Psoas muscle (tissue), 8 donors: Measurements from ENCODE around the gene PRR9. TPM values are rescaled to one million over a fixed set of nuclear protein-coding genes. Genes with fewer than 3 reads are reported as not detected.
"Not testable (repeated sequence)": the region's sequence is repeated elsewhere in the genome, so short reads cannot be mapped to it uniquely, and the experiment has no call there.

Experiments
- ATAC-seq, 4 donors: fragments of 200-7000 bp; cut with Tn5 transposase; one replicate each; pipeline ENCODE4 v1.9.1; 2020; ENCODE audit warnings: moderate library complexity in 3 of 4, mild to moderate bottlenecking in 2 of 4
- DNase-seq, 2 donors: peaks; one replicate each; pipeline ENCODE4 v3.0.0-alpha.2; 2020
- H3K27ac ChIP-seq: fragments of 200-600 bp; one replicate; pipeline ENCODE4 v1.8.0; 2022
- H3K27me3 ChIP-seq, 3 donors: fragments of 200-600 bp in 1 of 3; one replicate each; pipeline versions ENCODE4 v1.6.1 to v1.8.0; 2013 to 2022; ENCODE audit warnings: low read length in 2 of 3, mild to moderate bottlenecking in 2 of 3, moderate library complexity in 1 of 3; ENCODE audit not compliant: insufficient read depth in 3 of 3
- H3K36me3 ChIP-seq, 2 donors: fragments of 200-600 bp in 1 of 2; one replicate each; pipeline versions ENCODE4 v1.6.1 to v1.8.0; 2013 to 2022; ENCODE audit warnings: low read depth in 1 of 2, mild to moderate bottlenecking in 1 of 2, moderate library complexity in 1 of 2; ENCODE audit not compliant: insufficient read depth in 1 of 2
- H3K4me1 ChIP-seq: fragments of 200-600 bp; one replicate; pipeline ENCODE4 v1.8.0; 2022
- H3K4me3 ChIP-seq: fragments of 200-600 bp; one replicate; pipeline ENCODE4 v1.8.0; 2022; ENCODE audit warnings: mild to moderate bottlenecking
- H3K9me3 ChIP-seq: fragments of 200-600 bp; one replicate; pipeline ENCODE4 v1.8.0; 2022
- WGBS, 3 donors: extraction: QIAGEN DNeasy Blood & Tissue Kit; methylation state at CpG; one replicate each; pipeline versions ENCODE4 v1.1.6 to v1.1.7; 2013; 5-methylcytosine and 5-hydroxymethylcytosine counted together
- intact Hi-C, 2 donors: fragments of 100-400 bp; cut with DNase I; formaldehyde crosslinking; loops; one replicate each; pipeline versions ENCODE4 v1.11.0 to v1.14.2; 2022
- long read RNA-seq, 2 donors: library from polyadenylated mRNA; unstranded; transcript quantifications; one replicate each; pipeline ENCODE4 v2.0.0, GENCODE V29; 2021
- polyA plus RNA-seq, 3 donors: library from polyadenylated mRNA; stranded (reverse); fragments of 200-250 nt; gene quantifications; one replicate each; pipeline ENCODE4 v1.2.3, GENCODE V29; 2013
- total RNA-seq, 4 donors: library from RNA; stranded (reverse); fragmentation: NEBNext Ultra II Directional in 2 of 4; extraction: Animal tissue kit (Norgen Biotek cat#: 25700) in 2 of 4; gene quantifications; one replicate each; pipeline versions ENCODE4 v1.2.1 to v1.2.4, GENCODE V29; 2021 to 2023
- TF ChIP-seq, protein P1 (sequence below): fragments of 200-600 bp; IDR thresholded peaks from one replicate; pipeline ENCODE4 v1.8.0; 2022; ENCODE audit warnings: antibody characterized with exemption
- donor health status: healthy with polysubstance abuse.
- donor health status: DM: no; HTN: no; CAD: no; lungs with moderate emphysema.
- donor health status: Bipolar disorder and iron deficiency.
- donor health status: healthy.
- donor health status: DM: yes; HTN: yes; CAD: no.
- donor health status: DM: no; HTN: no; CAD: no.
- donor health status: DM: no; HTN: no; CAD: no.
- donor health status: DM: yes; HTN: yes; CAD: no.

PRR9 gene
- total RNA-seq, result not detected
- under 1 TPM in 1 of 3 donors, not detected in 2; 0.04 TPM for polyA plus RNA-seq
- long read RNA-seq, donor 1, result 0 reads
- long read RNA-seq, donor 2, result 0 reads

GRCh38 chr1:153217212-153217611, at the start of gene PRR9:
TSS of gene PRR9 (plus strand) at chr1:153217584. CDS start at chr1:153218145, 561 bp downstream.
- ATAC-seq, result no peak

GRCh38 chr1:153168686-153169085, 48.7 kb upstream of the PRR9 start:
- Histone ChIP-seq H3K9me3 (no peaks in the 10 kb centered on the region), H3K27me3 (no peaks in the 10 kb centered on the region), H3K4me1 (no peaks in the 10 kb centered on the region), H3K27ac (no peak overlapping the region), H3K36me3 (no peaks in the 10 kb centered on the region), H3K4me3 (no peak overlapping the region)
- WGBS, 3 donors, result 62 to 68% (median 66%) methylated on average over 2 of the region's 2 CpGs
- TF ChIP-seq, protein P1, sequence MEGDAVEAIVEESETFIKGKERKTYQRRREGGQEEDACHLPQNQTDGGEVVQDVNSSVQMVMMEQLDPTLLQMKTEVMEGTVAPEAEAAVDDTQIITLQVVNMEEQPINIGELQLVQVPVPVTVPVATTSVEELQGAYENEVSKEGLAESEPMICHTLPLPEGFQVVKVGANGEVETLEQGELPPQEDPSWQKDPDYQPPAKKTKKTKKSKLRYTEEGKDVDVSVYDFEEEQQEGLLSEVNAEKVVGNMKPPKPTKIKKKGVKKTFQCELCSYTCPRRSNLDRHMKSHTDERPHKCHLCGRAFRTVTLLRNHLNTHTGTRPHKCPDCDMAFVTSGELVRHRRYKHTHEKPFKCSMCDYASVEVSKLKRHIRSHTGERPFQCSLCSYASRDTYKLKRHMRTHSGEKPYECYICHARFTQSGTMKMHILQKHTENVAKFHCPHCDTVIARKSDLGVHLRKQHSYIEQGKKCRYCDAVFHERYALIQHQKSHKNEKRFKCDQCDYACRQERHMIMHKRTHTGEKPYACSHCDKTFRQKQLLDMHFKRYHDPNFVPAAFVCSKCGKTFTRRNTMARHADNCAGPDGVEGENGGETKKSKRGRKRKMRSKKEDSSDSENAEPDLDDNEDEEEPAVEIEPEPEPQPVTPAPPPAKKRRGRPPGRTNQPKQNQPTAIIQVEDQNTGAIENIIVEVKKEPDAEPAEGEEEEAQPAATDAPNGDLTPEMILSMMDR, result no peak
- intact Hi-C loops, result no loop called here
- ATAC-seq (no peak), DNase-seq (no peak)

More at GRCh38 chr1:153217212-153217611, at the start of gene PRR9:
- intact Hi-C loops, result no loop called here
- no peak for DNase-seq
- H3K4me1 ChIP-seq, result no peaks in the 10 kb centered on the region
- no peak within 1 kb of the TSS for H3K27ac ChIP-seq
- no peak within 1 kb of the TSS for H3K4me3 ChIP-seq
- WGBS, 3 donors, result 61 to 83% (median 77%) methylated on average over 3 of the region's 3 CpGs
- no peaks in the 10 kb centered on the region for H3K36me3 ChIP-seq
- H3K9me3 ChIP-seq, result no peaks in the 10 kb centered on the region
- H3K27me3 ChIP-seq, result no peaks in the 10 kb centered on the region
- TF ChIP-seq, protein P1, result no peak

DNA sequence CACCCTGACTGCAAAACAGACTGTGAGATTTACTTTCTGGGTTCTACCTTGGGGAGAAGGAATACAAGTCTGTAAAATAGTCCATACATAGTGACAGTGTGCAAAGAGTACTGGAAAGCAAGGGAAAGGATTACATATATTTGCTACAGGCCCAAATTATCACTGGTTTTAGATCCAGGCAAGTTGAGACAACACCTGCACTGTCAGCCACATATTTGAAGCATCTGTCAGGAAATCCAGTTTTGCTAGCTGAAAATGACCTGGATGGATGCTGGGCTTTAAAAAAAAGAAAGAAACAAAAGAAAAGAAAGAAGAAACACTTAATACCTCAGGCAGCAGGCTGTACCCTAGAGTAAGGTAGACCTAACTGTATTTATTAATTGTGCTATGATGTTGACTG, 42.8 kb upstream of the PRR9 start:
- ATAC-seq (no peak), DNase-seq (no peak)
- H3K4me3 ChIP-seq, result no peak overlapping the region
- no peaks in the 10 kb centered on the region for H3K36me3 ChIP-seq
- intact Hi-C loops, result no loop called here
- TF ChIP-seq, protein P1, result no peak
- no peaks in the 10 kb centered on the region for H3K27me3 ChIP-seq
- no peaks in the 10 kb centered on the region for H3K4me1 ChIP-seq
- no peak overlapping the region for H3K27ac ChIP-seq
- no peaks in the 10 kb centered on the region for H3K9me3 ChIP-seq

GRCh38 chr1:153178922-153179321, 38.5 kb upstream of the PRR9 start:
- intact Hi-C loops, result no loop called here
- no peaks in the 10 kb centered on the region for H3K4me1 ChIP-seq
- no peaks in the 10 kb centered on the region for H3K36me3 ChIP-seq
- peaks cover 3% of the 10 kb centered on the region for H3K9me3 ChIP-seq
- TF ChIP-seq, protein P1, result no peak
- no peak overlapping the region for H3K4me3 ChIP-seq
- DNase-seq, result no peak
- no peaks in the 10 kb centered on the region for H3K27me3 ChIP-seq
- ATAC-seq, result no peak
- H3K27ac ChIP-seq, result no peak overlapping the region

DNA sequence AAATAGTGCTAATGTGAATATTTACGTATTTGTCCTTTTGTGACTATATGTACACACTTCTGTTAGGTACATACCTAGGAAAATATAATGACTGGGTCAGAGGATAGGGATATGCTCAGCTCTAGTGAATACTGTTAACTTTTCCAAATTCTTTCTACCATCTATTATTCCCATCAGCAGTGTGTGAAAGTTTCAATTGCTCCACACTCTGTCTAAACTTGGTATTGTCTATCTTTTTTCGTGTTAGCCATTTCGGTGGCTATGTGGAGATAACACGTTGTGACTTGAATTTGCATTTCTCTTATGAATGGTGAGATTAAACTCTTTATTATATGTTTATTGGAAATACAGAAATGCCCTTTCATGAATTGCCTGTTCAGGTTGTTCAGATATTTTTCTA, 36.8 kb upstream of the PRR9 start:
- TF ChIP-seq, protein P1, result no peak
- H3K4me1 ChIP-seq, result no peaks in the 10 kb centered on the region
- H3K36me3 ChIP-seq, result no peaks in the 10 kb centered on the region
- ATAC-seq, result no peak
- intact Hi-C loops, result no loop called here
- H3K4me3 ChIP-seq, result no peak overlapping the region
- WGBS, 3 donors, result 76 to 80% (median 77%) methylated on average over 4 of the region's 4 CpGs
- no peak overlapping the region for H3K27ac ChIP-seq
- H3K27me3 ChIP-seq, result no peaks in the 10 kb centered on the region
- DNase-seq, result no peak
- H3K9me3 ChIP-seq, result peaks cover 3% of the 10 kb centered on the region

DNA sequence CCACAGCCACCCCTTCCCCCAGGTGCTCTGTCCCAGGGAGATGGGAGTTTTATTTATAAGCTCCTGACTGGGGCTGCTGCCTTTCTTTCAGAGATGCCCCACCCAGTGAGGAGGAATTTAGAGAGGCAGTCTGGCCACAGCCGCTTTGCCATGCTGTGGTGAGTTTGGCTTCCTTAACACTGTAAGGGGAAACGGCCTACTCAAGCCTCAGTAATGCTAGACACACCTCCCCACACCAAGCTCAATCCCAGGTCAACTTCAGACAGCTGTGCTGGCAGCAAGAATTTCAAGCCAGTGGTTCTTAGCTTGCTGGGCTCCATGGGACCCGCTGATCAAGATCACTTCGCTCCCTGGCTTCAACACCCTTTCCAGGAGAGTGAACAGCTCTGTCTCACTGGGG, 29.1 kb upstream of the PRR9 start:
- DNase-seq, H3K4me3 ChIP-seq, H3K27me3 ChIP-seq, H3K36me3 ChIP-seq, H3K9me3 ChIP-seq, H3K4me1 ChIP-seq, intact Hi-C loops, ATAC-seq, H3K27ac ChIP-seq: not testable (repeated sequence)
- 67 to 70% (median 68%) methylated on average over 4 of the region's 4 CpGs for WGBS, 3 donors
